Measurements from ENCODE around the gene SLC35D3.

DNA sequence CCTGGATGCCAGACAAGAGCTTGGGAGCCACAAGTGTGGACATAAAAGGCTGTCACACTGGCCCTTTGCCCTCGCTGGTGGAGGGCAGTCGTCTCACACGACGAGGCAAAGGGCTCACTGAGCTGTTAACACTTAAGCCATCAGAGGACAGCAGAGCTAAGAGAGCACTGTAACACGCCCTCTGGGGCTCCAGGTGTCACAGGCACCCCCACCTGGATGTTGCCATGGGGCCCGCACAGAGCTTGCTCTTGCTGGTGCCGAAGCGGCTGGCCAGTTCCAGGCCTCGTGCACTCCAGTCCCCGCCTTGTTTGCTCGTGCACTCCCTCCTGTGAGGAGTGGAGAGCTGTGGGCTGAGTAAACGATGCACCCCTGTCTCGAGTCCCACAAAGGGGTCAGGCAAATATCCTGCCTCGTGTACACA, 37.4 kb downstream of the SLC35D3 start:
- TF ChIP-seq, protein P1, sequence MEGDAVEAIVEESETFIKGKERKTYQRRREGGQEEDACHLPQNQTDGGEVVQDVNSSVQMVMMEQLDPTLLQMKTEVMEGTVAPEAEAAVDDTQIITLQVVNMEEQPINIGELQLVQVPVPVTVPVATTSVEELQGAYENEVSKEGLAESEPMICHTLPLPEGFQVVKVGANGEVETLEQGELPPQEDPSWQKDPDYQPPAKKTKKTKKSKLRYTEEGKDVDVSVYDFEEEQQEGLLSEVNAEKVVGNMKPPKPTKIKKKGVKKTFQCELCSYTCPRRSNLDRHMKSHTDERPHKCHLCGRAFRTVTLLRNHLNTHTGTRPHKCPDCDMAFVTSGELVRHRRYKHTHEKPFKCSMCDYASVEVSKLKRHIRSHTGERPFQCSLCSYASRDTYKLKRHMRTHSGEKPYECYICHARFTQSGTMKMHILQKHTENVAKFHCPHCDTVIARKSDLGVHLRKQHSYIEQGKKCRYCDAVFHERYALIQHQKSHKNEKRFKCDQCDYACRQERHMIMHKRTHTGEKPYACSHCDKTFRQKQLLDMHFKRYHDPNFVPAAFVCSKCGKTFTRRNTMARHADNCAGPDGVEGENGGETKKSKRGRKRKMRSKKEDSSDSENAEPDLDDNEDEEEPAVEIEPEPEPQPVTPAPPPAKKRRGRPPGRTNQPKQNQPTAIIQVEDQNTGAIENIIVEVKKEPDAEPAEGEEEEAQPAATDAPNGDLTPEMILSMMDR (IDR thresholded peaks at IDR 0.05; ENCODE audit: insufficient read depth, low read length, poor library complexity, severe bottlenecking) = no peak
- TF ChIP-seq EZH2phosphoT487 (conservative IDR thresholded peaks at IDR 0.05; ENCODE audit: low read length) = no peak

Measured in SU-DHL-6 (cell line).